ENCODE results near the gene CASZ1. TPM values are rescaled to one million over a fixed set of nuclear protein-coding genes. Genes with fewer than 3 reads are reported as not detected.

The CASZ1 gene
- total and polyA plus RNA-seq, 5 experiments from 2014 or later, result 0.60 to 13.0 (median 1.4) TPM

- POLR2A ChIA-PET, result no interaction called here
- no peaks in the 10 kb centered on the region for H3K9me3 Mint-ChIP-seq
These were observed 133.4 kb downstream of the CASZ1 start for GRCh38 chr1:10662824-10663677.

GRCh38 chr1:10662090-10662688 is 134.3 kb downstream of the CASZ1 start:
- POLR2A ChIA-PET, result no interaction called here
- Mint-ChIP-seq H3K36me3 (peaks cover 0 to 10% (median 0%) of the 10 kb centered on the region in 3 donors), H3K27ac (no peak overlapping the region), H3K9me3 (no peaks in the 10 kb centered on the region), H3K4me3 (no peak overlapping the region), H3K4me1 (peaks cover 0 to 1% (median 0%) of the 10 kb centered on the region in 4 donors), H3K27me3 (no peaks in the 10 kb centered on the region)
- ATAC-seq (no peak), DNase-seq (no peak)

More at GRCh38 chr1:10662824-10663677, 133.4 kb downstream of the CASZ1 start:
- Mint-ChIP-seq H3K4me1 (peaks cover 0 to 1% (median 0%) of the 10 kb centered on the region in 4 donors), H3K27me3 (no peaks in the 10 kb centered on the region), H3K36me3 (peaks cover 0 to 10% (median 0%) of the 10 kb centered on the region in 3 donors), H3K27ac (no peak overlapping the region), H3K4me3 (no peak overlapping the region)
- DNase-seq (no peak), ATAC-seq (no peak)

- Mint-ChIP-seq H3K9me3 (no peaks in the 10 kb centered on the region), H3K27me3 (no peaks in the 10 kb centered on the region), H3K4me3 (no peak overlapping the region), H3K27ac (no peak overlapping the region), H3K36me3 (peaks cover 0 to 10% (median 0%) of the 10 kb centered on the region in 3 donors), H3K4me1 (peaks cover 0 to 1% (median 0%) of the 10 kb centered on the region in 4 donors)
- POLR2A ChIA-PET, result no interaction called here
- ATAC-seq (no peak), DNase-seq (no peak)
These were observed 135.0 kb downstream of the CASZ1 start for GRCh38 chr1:10661453-10661852.

GRCh38 chr1:10659646-10660540 is 136.6 kb downstream of the CASZ1 start:
- H3K36me3 Mint-ChIP-seq, result peaks cover 0 to 5% (median 0%) of the 10 kb centered on the region in 3 donors
- no peaks in the 10 kb centered on the region for H3K9me3 Mint-ChIP-seq
- peaks cover 0 to 1% (median 0%) of the 10 kb centered on the region in 4 donors for H3K4me1 Mint-ChIP-seq
- peak overlapping the region in 1 of 10 donors; percentile 29 for H3K27ac Mint-ChIP-seq
- no peak overlapping the region for H3K4me3 Mint-ChIP-seq
- ATAC-seq, result no peak
- H3K27me3 Mint-ChIP-seq, result no peaks in the 10 kb centered on the region
- DNase-seq, result no peak
- POLR2A ChIA-PET, result no interaction called here

GRCh38 chr1:10659218-10659617 is 137.2 kb downstream of the CASZ1 start:
- no peak for DNase-seq
- peaks cover 0 to 1% (median 0%) of the 10 kb centered on the region in 4 donors for H3K4me1 Mint-ChIP-seq
- no peak overlapping the region for H3K4me3 Mint-ChIP-seq
- H3K27me3 Mint-ChIP-seq, result no peaks in the 10 kb centered on the region
- POLR2A ChIA-PET, result no interaction called here
- ATAC-seq, result no peak
- H3K36me3 Mint-ChIP-seq, result peaks cover 0 to 5% (median 0%) of the 10 kb centered on the region in 3 donors
- peak overlapping the region in 1 of 10 donors; percentile 29 for H3K27ac Mint-ChIP-seq
- no peaks in the 10 kb centered on the region for H3K9me3 Mint-ChIP-seq

- DNase-seq (no peak), ATAC-seq (no peak)
- Mint-ChIP-seq H3K27me3 (no peaks in the 10 kb centered on the region), H3K36me3 (peaks cover 0 to 5% (median 5%) of the 10 kb centered on the region in 3 donors), H3K4me1 (peaks cover 0 to 1% (median 0%) of the 10 kb centered on the region in 4 donors), H3K9me3 (no peaks in the 10 kb centered on the region), H3K27ac (no peak overlapping the region), H3K4me3 (no peak overlapping the region)
- POLR2A ChIA-PET, result no interaction called here
These were observed 137.9 kb downstream of the CASZ1 start for GRCh38 chr1:10658396-10659066.

- Mint-ChIP-seq H3K27ac (no peak overlapping the region), H3K4me1 (peaks cover 0 to 1% (median 0%) of the 10 kb centered on the region in 4 donors), H3K27me3 (no peaks in the 10 kb centered on the region), H3K4me3 (no peak overlapping the region), H3K36me3 (peaks cover 0 to 5% (median 5%) of the 10 kb centered on the region in 3 donors), H3K9me3 (no peaks in the 10 kb centered on the region)
- POLR2A ChIA-PET, result interaction anchor here (0.6 kb wide), 1 partner anchor 283 kb away, joined by 3 read pairs; no protein-coding TSS in a partner anchor
- DNase-seq, result no peak
- ATAC-seq, result no peak
These were observed 139.2 kb downstream of the CASZ1 start for GRCh38 chr1:10657088-10657847.

- Mint-ChIP-seq H3K27ac (no peak overlapping the region), H3K4me1 (peaks cover 0 to 1% (median 0%) of the 10 kb centered on the region in 4 donors), H3K27me3 (no peaks in the 10 kb centered on the region), H3K4me3 (no peak overlapping the region), H3K9me3 (no peaks in the 10 kb centered on the region), H3K36me3 (peaks cover 0 to 5% (median 5%) of the 10 kb centered on the region in 3 donors)
- ATAC-seq (no peak), DNase-seq (no peak)
- POLR2A ChIA-PET, result no interaction called here
These were observed 140.0 kb downstream of the CASZ1 start for GRCh38 chr1:10656431-10656830.

- Mint-ChIP-seq H3K27ac (no peak overlapping the region), H3K4me1 (peaks cover 0 to 1% (median 0%) of the 10 kb centered on the region in 4 donors), H3K4me3 (no peak overlapping the region), H3K27me3 (no peaks in the 10 kb centered on the region), H3K9me3 (no peaks in the 10 kb centered on the region), H3K36me3 (peaks cover 0 to 5% (median 5%) of the 10 kb centered on the region in 3 donors)
- POLR2A ChIA-PET, result no interaction called here
- ATAC-seq, result no peak
- no peak for DNase-seq
These were observed 141.4 kb downstream of the CASZ1 start for GRCh38 chr1:10655002-10655401.

- Mint-ChIP-seq H3K9me3 (no peaks in the 10 kb centered on the region), H3K36me3 (peaks cover 0 to 5% (median 0%) of the 10 kb centered on the region in 3 donors), H3K4me3 (no peak overlapping the region), H3K27ac (peak overlapping the region in 1 of 10 donors; percentile 47), H3K4me1 (peaks cover 0 to 1% (median 0%) of the 10 kb centered on the region in 4 donors), H3K27me3 (no peaks in the 10 kb centered on the region)
- DNase-seq (no peak), ATAC-seq (no peak)
- POLR2A ChIA-PET, result interaction anchor here (0.6 kb wide), 1 partner anchor 62 kb away, joined by 3 read pairs; no protein-coding TSS in a partner anchor
These were observed 142.9 kb downstream of the CASZ1 start for GRCh38 chr1:10653370-10654125.

- Mint-ChIP-seq H3K9me3 (no peaks in the 10 kb centered on the region), H3K4me3 (no peak overlapping the region), H3K4me1 (peaks cover 0 to 1% (median 0%) of the 10 kb centered on the region in 4 donors), H3K27me3 (no peaks in the 10 kb centered on the region), H3K27ac (peak overlapping the region in 1 of 10 donors; percentile 34), H3K36me3 (peaks cover 0 to 5% (median 0%) of the 10 kb centered on the region in 3 donors)
- no peak for DNase-seq
- no peak for ATAC-seq
- POLR2A ChIA-PET, result no interaction called here
These were observed 143.8 kb downstream of the CASZ1 start for GRCh38 chr1:10652626-10653025.
